ENCODE measurements around the gene HDAC10.

Gene HDAC10

DNA sequence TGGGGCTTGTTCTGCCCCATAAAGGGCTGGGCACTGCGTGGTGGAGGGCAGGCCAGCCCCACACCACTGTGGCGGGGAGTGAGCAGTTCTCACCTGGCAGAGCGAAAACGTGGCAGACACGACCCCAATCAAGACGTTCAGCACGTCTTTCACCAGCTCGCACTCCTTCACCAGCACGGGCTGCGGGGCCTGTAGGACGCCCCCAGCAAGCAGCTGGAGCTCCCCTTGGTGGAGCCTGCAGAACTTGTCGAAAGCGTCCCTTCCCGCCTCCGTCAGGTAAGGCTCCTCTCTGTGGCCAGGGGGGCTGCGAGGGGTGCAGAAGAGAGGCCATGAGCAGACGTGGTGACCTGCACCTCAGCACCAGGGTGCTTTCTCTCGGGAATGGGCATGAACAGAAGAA is 17.8 kb downstream of the HDAC10 start:
- DNase-seq: no peak

DNA sequence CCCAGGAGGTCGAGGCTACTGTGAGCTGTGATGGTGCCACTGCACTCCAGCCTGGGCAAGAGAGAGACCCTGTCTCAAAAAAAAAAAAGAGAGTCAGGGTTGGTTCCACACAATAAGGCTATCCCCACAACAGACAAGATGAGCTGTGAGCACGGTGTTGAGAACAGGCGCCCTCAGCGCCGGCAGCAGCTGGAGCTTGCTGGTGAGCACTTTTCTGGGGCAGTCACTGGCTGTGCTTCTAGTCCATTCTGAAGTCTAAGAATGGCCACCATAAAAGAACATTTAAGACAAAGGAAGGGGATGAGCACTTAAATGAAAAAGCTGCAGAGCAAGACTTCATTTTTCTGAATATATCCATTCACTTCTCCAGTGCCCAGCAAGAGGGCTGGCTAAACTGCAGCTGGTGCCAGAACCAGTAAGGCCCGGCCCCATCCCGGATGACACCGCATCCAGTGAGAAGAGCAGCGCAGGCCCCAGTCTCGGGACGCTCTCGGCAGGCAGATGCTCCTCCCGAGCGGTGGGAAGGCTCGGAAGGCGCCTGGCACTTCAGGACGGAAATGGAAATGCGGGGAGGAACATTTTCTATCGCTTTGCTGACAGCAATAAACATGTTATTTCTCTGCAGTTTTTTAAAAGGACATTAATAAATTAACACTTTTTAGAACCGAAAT is 18.4 kb downstream of the HDAC10 start:
- DNase-seq: no peak

DNA sequence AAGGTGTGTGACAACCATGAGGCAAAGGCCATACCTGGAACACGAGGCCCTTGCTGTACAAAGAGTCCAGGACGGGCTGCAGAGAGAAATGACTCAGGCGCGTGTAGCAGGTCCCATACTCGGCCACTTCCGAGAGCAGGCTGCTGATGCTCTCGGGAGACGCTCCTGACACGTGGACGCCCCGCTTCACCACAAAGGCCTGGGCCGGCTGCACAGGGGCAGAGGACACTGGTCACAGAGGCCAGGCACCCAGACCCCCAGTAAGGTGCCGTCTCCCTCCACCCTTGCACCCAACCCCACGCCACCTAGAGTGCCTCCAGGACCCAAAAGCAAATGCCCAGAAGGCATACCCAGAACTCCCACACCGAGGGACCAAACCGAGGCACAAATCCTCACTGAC is 21.7 kb downstream of the HDAC10 start:
- DNase-seq: no peak

DNA sequence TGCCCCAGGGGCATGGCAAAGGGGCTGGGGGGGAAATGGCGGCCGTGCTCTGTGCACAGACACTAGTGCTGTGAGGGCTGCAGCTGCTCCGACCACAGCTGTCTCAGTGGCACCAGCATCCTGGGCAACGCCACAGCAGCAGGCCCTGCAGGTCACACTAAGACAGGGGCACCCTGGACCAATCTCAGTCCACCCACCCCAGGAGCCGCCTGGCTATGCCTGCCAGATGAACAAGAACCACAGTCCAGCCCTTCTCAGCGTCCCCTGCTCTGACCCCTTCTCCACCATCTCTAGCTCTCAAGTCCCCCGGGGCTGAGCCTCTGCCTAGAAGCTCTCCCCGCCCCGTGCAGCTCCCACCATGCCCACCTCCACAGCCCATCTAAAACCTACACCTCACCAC is 22.7 kb downstream of the HDAC10 start:
- no peak for DNase-seq

DNA sequence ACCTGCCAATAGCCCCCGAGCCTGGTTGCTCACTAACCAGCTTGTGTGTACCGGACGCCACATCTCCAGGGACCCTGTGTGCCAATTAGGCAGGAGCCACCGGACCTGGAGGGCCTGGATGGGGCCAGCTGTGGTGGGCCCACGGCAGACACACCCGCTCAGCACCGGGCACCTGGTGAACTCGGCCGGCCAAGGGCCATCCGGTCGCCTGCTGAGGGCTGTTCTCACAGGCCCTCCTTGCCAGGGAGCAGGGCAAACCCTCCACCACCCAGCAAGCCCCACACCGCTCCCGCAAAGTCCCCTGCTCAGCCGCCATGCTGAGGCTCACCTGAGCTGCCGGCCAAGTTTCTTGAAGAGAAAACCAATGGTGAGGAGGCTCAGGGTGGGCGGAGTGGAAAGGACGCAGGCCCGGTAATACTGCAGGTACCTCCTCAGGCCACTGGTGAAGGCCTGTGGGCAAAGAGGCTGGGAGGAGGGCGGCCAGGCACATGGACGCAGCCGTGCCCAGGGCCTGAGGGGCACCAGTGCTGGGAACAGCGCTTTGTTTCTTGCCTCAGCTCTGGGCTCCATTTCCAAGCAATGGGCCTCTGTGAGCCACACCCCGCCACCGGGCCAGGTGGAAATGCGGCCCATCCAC is 23.4 kb downstream of the HDAC10 start:
- DNase-seq: no peak

DNA sequence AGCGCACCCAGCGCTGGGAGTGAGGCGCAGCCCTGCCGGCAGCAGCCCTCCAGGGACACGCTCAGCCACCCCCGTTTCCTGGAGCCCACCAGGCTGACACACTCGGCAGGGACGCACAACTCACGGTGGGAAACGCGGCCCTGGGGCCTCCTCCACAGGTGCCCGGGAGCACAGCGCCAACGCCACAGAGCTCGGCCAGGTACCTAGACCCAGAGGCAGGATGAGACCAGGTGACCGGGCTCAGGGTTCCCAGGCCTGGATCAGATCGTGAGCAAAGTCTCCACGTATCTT is 24.2 kb downstream of the HDAC10 start:
- DNase-seq: no peak

DNA sequence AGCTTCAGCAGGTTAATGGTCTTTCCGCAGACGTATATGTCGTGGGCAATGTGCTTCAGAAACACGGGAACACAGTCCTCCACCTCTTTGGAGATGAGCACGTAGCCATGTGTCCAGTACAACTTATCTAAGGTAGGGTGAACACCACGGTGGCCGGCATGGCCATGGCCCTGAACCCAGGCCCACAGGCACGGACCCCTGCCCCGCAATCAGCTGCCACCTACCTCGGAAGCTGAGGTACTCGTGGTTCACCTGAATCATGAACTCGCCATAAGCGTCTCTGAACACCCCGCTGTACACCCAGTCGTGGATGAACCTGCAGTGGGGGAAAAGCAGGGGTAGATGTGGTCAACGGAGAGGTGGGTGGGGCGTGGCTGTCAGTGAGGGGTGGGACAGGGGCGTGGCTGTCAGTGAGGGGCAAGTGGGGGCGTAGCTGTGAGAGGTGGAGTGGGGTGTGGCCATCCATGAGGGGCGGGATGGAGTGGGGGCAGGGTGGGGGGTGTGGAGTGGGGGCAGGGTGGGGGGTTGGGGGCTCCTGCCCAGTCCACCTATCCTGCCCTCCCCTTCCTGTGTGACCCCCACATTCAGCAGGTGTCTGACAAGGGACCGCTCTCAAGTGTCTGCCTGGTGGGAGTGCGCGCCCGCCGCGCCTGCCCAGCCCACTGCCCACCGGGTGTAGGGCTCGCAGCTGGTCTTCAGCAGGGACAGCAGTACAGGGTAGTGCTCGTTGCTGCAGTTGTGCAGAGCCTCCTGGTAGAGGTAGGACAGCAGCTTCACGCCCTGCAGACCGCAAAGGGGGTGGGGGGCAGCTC is 24.8 kb downstream of the HDAC10 start:
- DNase-seq: no peak

DNA sequence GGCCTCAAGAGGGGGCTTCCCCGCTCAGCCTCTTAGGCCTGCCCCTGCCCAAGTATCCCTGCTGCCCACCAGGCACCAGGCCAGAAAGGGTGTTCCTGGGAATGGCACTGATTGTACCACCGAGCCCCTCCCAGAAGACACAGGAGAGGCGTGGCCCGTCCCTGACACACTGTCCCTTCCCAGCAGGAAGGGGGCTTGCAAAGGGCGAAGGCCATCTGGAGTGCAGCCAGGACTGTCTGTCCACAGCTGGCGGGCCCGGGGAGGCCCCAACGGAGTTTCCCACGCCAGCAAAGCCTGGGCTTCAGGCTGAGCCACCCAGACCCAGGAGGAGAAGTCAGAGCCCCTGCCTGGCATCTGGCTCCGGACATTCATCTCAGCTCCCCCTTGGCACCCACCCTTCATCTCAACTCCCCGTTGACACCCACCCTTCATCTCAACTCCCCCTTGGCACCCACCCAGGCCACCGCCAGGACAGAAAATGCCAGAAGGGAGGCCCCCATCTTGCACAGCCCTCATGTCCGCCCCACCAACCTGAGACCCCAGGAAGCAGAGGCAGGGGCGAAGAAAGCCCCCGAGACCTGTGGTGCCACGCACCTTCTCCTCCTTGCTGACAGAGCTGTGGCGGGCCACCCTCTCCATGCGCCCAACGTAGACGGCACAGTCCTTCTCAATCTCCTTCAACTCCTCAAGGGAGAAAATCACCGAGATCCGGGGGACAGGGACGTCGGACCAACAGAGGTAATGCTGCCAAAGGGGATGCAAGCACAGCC is 25.7 kb downstream of the HDAC10 start:
- no peak for DNase-seq

DNA sequence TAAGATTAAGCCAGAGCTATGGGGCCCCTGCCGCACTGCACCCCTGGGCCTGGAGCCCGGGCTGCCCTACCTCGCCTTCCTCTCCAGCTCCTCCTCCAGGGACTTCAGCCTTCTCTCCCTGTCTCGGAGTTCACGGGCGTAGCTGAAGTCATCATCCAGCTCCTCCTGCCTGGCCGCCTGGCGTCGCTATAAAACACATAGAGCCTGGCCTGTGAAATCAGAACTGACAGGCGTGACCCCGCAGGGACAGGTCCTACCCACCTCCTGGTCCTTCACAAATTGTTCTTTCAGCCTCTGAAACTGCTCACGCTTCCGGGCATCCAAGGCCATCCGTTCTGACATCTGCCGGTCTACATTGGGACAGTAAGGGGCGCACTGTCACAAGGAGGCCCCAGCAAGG is 27.0 kb downstream of the HDAC10 start:
- DNase-seq: no peak

DNA sequence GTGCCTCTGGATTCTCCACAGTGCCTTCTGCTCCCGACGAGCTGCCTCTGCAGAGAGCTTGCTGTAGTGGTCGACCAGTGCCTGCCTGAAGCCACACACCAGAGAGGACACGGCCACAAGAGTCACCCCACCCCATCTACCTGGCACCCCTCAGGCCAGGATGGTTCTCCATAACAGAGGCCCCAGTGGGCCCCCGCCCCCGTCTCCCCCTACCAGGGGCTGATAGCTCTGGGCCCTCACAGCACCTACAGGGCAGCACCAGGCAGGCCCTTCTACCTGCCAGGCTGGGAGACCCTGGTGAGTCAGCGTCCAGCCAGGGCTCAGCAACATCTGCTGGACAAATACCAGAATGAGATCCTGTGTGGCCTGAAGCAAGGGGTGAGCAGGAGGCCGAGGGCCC is 28.6 kb downstream of the HDAC10 start:
- no peak for DNase-seq

DNA sequence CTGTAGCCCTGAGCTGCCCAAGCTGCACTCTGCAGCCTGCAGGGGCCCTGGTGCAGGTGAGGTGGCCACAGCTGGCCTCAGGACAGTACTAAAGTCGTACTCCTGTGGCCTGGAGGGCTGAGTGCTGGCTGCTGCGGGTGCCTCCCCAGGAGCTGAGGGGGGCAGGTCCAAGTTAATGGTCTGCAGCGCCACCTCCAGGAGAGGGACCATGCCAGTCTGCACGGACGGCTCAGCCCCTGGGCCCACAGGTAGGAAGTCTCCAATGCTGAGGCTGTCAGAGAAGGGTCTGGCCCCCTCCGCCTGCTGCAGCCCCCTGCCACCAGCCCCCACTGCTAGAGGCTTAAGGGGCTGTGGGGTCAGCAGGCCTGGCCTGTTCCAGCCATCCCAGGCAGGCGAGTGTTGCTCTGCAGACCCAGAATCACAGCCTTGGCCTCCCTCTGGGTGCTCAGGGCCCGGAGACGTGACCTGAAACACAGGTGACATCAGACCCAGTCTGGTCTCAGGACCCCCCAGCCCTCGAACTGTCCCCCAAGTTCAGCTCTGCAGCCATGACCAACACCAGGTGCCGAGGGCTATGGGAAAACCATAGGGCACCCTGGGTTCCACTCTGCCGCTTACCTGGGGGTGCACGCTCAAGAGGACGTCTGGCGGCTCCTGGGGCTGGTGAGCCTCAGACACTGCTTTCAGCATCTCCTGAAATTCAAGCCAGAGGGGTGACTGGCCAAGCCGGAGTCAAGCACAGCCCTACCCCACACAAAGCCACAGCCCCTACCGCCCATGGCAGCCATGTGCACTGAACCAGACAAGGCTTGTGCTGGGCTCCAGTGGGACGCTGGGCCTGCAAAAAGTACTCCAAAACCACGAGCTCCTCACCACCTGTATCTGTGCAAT is 29.4 kb downstream of the HDAC10 start:
- DNase-seq: no peak

DNA sequence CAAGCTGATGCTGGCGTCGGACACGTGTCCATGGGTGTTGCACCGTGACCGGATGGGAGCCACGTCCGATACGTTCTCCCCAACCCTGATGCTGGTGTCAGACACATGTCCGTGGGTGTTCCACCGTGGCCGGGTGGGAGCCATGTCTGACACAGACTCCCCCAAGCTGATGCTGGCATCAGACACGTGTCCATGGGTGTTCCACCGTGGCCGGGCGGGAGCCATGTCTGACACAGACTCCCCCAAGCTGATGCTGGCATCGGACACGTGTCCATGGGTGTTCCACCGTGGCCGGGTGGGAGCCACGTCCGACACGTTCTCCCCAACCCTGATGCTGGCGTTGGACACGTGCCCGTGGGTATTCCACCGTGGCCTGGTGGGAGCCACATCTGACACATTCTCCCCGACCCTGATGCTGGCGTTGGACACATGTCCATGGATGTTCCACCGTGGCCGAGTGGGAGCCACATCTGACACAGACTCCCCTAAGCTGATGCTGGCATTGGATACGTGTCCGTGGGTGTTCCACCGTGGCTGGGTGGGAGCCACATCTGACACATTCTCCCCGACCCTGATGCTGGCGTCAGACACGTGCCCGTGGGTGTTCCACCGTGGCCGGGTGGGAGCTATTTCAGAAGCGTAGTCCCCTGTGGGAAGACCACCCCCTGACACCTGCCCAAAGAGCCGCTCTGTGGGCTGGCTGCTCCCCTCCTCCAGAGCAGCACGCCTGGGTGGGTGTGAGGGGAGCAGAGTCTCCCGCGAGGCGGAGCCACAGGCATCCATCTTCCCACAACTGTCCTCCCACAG is 30.3 kb downstream of the HDAC10 start:
- no peak for DNase-seq

DNA sequence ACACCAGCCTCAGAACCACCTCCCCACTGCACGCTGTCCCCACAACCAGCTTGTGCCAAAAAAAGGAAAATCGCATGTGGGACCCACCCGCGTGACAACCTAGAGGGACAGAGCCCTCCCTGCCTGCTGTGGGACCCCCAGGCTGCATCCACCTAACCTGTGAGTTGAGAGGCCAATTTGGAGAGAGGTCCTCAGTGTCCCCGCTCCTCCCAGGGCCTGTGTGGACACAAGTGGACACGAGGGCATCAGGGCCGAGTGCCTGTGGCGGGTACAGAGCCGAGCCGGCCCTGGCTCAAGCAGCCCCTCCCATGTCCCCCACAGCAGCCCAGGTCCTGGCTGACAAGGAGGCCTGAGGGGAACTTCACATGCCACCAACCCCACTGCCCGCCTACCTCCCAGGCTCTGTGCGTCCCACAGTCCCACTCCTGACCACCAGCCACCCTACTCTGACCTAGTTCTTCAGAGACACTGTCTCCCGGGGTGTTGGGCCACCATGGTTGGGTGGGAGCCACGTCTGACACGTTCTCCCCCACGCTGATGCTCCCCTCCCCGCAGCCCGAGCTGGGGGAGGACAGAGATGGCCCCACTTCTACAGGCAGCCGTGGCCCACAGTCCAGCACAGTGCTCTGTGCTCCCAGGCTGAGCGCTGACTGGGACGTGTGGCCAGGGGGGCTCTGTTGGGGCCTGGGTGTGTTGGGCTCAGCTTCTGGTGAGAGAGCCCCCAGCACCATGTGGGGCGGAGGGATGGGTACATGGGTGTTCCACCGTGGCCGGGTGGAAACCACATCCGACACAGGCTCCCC is 31.1 kb downstream of the HDAC10 start:
- DNase-seq: no peak

DNA sequence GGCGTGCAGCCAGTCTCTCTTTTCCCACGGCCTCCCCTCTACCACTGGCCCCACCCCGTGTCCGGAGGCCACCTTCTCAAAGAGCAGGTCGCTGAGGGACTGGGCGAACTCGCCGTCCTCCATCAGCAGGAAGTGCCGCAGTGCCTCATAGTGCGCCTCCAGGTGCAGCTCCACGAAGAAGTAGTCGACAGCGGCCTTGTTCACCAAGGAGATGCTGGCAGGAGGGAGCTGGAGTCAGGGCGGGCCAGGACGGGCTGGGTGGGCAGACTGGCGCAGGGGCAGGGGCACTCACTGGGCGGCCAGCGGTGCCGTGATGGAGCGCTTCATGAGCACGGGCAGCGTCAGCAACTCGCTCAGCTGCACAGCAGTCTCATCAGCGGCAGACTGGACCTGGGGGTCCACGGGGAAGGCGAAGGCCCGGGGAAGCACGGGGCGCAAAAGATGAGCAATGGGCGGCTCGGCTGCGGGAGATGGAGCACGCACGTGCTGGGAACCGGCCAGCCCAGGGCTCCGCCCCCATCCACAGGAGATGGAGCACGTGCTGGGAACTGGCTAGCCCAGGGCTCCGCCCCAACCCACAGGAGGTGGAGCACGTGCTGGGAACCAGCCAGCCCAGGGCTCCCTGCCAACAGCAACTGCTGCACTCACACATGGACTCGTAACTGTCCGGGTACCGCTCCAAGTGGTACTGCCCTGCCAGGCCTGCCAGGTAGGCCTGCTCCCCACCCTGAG is 31.9 kb downstream of the HDAC10 start:
- DNase-seq: peak; percentile 42 to 67

DNA sequence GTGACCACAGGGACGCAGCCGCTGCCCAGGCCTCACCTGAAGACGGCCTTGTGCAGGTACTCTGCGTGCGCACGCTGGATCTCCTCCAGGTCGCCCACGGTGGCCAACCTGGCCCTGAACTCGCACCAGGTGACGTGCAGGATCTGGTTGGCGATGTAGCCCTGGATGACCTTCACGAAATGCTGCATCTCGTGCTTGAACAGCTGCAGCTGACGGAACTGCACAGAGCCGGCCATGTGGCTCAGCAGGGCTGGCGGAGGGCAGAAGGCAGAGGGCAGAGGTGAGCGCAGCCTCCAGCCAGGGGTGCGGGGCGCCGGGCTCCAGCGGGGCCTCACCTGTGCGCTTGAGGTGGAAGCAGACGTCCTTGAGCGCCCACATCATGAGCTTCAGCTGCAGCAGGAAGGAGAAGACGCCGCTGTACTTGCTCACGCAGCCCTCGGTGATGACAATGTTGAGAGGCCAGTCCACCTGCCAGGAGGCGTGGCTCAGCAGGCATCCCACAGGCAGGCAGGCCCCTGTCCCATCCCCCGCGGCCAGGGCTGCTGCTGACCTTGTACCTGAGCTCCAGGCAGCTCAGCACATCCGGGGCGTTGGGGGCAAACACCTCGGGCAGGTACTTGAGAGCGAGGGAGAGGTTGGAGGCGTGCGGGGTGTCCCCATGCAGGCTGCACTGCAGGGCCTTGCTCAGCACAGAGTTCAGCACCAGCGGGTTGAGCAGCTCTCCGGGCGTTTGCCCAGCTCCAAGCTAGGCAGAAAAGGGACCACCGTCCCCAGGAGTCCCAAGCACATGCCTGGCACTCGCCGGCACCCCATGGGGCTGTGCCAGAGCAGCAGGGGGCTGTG is 32.7 kb downstream of the HDAC10 start:
- peak in 1 of 2 experiments; percentile 24 for DNase-seq

DNA sequence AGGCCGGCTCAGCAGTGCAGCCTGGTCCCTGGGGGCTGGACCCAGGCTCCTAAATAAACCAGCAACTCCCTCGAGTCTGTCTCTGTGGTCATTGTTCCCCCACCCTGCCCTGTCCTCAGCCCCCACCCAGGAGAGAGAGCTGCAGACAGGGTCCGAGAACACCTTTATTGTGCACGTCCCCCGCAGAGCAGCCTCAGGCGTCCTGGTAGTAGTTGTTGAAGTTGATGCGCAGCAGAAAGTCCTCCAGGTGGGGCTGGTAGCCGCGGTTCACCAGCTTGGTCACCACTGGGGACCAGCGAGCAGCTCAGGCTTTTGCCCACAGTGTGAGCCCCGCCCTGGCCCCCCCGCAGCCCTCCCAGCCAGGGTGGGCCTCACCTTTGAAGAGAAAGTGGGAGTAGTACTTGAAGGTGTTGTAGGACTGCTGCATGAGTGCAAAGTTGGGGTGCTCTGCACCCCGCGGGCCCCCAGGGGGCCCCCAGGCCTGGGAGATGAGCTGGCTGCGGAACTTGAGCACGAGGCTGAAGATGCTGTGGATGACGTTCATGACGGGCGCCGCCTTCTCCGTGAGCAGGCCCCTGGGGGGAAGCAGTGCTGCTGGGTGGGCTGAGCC is 33.4 kb downstream of the HDAC10 start:
- DNase-seq: no peak

DNA sequence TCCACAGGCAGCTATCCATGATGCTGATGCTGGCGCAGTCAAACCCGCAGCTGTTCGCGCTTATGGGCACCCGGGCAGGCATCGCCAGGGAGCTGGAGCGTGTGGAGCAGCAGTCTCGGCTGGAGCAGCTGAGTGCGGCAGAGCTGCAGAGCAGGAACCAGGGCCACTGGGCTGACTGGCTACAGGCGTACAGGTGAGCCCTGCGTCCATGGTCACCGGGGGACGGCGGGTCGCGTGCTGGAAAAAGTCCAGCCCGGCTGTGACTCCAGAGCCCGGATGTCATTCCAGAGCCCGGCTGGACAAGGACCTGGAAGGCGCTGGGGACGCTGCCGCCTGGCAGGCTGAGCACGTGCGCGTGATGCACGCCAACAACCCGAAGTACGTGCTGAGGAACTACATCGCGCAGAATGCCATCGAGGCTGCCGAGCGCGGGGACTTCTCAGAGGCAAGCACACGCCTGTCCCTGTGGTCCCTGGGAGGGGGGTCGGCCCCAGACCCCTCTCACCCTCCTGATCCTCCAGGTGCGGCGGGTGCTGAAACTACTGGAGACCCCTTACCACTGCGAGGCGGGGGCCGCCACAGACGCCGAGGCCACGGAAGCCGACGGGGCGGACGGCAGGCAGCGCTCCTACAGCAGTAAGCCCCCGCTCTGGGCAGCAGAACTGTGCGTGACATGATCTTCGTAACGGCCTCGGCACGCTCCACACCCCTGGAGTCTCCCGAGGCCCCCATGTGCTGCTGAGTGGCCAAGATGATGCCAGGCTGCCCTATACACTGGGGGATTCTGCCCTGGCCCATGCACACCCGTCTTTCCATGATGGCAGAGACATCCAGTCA is 34.2 kb downstream of the HDAC10 start:
- no peak for DNase-seq

Measured in SHP77 (cell line).